ENCODE measurements around the gene TMC5. TPM values are rescaled to one million over a fixed set of nuclear protein-coding genes. Genes with fewer than 3 reads are reported as not detected.
"Not testable (repeated sequence)": the region's sequence is repeated elsewhere in the genome, so short reads cannot be mapped to it uniquely, and the experiment has no call there.

Gene TMC5
- total and polyA plus RNA-seq, 4 donors, result 0.50 to 1.2 (median 0.83) TPM

DNA sequence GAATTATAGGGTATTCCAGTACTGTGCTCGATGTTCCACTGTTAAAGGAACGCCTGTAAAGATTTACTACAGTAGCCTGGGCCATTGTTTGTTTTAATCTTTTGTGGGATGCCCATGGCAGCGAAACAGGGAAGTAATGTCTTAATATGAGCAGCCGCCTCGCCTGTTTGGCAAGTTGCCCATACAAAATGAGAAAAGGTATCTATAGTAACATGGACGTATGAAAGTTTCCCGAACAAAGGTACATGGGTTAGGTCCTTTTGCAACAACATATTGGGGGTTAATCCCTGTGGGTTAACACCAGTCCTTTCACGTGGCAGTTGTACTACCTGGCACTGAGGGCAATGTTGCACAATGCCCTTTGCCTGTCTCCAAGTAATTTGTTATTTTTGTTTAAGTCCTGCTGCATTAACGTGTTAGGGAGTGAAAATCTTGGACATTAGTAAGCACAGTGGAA, 21.1 kb upstream of the TMC5 start:
- no peak overlapping the region for H3K9ac ChIP-seq (ENCODE audit: low read depth in 1 of 2, low read length in 2 of 2)
- H3K4me1 ChIP-seq (ENCODE audit: control insufficient read depth in 4 of 4, insufficient read depth in 4 of 4, low read length in 3 of 4), result peaks cover 3 to 14% (median 8%) of the 10 kb centered on the region in 4 donors
- WGBS, result 14% methylated on average over 9 of the region's 9 CpGs
- peaks cover 0 to 2% (median under 1%) of the 10 kb centered on the region in 4 donors for H3K9me3 ChIP-seq (ENCODE audit: control insufficient read depth in 4 of 4, low read length in 3 of 4)
- H3K27ac ChIP-seq (ENCODE audit: low read depth in 1 of 2, low read length in 2 of 2), result peak overlapping the region; percentile 62 to 73
- DNase-seq (ENCODE audit: low spot score), result no peak
- no peaks in the 10 kb centered on the region for H3K36me3 ChIP-seq (ENCODE audit: control insufficient read depth in 4 of 4, insufficient read depth in 3 of 4, low read depth in 1 of 4, low read length in 3 of 4)
- H3K27me3 ChIP-seq (ENCODE audit: control insufficient read depth in 4 of 4, insufficient read depth in 4 of 4, low read length in 3 of 4), result no peaks in the 10 kb centered on the region
- no peak for TF ChIP-seq EGR1 (IDR thresholded peaks at IDR 0.05; ENCODE audit: low read depth in 2 of 2)
- TF ChIP-seq, protein P1, sequence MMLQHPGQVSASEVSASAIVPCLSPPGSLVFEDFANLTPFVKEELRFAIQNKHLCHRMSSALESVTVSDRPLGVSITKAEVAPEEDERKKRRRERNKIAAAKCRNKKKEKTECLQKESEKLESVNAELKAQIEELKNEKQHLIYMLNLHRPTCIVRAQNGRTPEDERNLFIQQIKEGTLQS (IDR thresholded peaks at IDR 0.05), result no peak
- no peak for TF ChIP-seq FOXA1 (IDR thresholded peaks at IDR 0.05)
- peak; percentile 77 to 83 for TF ChIP-seq HNF4A (conservative IDR thresholded peaks at IDR 0.05)
- TF ChIP-seq SP1 (IDR thresholded peaks at IDR 0.05), result peak; percentile 48
- TF ChIP-seq NR2F2 (IDR thresholded peaks at IDR 0.05), result no peak
- peak in 1 of 2 donors; percentile 59 for TF ChIP-seq JUND (IDR thresholded peaks at IDR 0.05)
- peak; percentile 44 for TF ChIP-seq YY1 (IDR thresholded peaks at IDR 0.05)
- TF ChIP-seq, protein P2, sequence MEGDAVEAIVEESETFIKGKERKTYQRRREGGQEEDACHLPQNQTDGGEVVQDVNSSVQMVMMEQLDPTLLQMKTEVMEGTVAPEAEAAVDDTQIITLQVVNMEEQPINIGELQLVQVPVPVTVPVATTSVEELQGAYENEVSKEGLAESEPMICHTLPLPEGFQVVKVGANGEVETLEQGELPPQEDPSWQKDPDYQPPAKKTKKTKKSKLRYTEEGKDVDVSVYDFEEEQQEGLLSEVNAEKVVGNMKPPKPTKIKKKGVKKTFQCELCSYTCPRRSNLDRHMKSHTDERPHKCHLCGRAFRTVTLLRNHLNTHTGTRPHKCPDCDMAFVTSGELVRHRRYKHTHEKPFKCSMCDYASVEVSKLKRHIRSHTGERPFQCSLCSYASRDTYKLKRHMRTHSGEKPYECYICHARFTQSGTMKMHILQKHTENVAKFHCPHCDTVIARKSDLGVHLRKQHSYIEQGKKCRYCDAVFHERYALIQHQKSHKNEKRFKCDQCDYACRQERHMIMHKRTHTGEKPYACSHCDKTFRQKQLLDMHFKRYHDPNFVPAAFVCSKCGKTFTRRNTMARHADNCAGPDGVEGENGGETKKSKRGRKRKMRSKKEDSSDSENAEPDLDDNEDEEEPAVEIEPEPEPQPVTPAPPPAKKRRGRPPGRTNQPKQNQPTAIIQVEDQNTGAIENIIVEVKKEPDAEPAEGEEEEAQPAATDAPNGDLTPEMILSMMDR (IDR thresholded peaks at IDR 0.05; ENCODE audit: low read depth, low read length, missing input control), result no peak
- TF ChIP-seq, protein P3, sequence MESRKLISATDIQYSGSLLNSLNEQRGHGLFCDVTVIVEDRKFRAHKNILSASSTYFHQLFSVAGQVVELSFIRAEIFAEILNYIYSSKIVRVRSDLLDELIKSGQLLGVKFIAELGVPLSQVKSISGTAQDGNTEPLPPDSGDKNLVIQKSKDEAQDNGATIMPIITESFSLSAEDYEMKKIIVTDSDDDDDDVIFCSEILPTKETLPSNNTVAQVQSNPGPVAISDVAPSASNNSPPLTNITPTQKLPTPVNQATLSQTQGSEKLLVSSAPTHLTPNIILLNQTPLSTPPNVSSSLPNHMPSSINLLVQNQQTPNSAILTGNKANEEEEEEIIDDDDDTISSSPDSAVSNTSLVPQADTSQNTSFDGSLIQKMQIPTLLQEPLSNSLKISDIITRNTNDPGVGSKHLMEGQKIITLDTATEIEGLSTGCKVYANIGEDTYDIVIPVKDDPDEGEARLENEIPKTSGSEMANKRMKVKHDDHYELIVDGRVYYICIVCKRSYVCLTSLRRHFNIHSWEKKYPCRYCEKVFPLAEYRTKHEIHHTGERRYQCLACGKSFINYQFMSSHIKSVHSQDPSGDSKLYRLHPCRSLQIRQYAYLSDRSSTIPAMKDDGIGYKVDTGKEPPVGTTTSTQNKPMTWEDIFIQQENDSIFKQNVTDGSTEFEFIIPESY (IDR thresholded peaks at IDR 0.05), result peak; percentile 54
- no peak for TF ChIP-seq GABPA (IDR thresholded peaks at IDR 0.05 in 1 of 2, conservative IDR thresholded peaks at IDR 0.05 in 1 of 2)
- TF ChIP-seq, protein P4, sequence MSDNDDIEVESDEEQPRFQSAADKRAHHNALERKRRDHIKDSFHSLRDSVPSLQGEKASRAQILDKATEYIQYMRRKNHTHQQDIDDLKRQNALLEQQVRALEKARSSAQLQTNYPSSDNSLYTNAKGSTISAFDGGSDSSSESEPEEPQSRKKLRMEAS (IDR thresholded peaks at IDR 0.05), result peak; percentile 77
- TF ChIP-seq RAD21 (IDR thresholded peaks at IDR 0.05), result peak in 1 of 2 donors; percentile 14
- TF ChIP-seq, protein P5, sequence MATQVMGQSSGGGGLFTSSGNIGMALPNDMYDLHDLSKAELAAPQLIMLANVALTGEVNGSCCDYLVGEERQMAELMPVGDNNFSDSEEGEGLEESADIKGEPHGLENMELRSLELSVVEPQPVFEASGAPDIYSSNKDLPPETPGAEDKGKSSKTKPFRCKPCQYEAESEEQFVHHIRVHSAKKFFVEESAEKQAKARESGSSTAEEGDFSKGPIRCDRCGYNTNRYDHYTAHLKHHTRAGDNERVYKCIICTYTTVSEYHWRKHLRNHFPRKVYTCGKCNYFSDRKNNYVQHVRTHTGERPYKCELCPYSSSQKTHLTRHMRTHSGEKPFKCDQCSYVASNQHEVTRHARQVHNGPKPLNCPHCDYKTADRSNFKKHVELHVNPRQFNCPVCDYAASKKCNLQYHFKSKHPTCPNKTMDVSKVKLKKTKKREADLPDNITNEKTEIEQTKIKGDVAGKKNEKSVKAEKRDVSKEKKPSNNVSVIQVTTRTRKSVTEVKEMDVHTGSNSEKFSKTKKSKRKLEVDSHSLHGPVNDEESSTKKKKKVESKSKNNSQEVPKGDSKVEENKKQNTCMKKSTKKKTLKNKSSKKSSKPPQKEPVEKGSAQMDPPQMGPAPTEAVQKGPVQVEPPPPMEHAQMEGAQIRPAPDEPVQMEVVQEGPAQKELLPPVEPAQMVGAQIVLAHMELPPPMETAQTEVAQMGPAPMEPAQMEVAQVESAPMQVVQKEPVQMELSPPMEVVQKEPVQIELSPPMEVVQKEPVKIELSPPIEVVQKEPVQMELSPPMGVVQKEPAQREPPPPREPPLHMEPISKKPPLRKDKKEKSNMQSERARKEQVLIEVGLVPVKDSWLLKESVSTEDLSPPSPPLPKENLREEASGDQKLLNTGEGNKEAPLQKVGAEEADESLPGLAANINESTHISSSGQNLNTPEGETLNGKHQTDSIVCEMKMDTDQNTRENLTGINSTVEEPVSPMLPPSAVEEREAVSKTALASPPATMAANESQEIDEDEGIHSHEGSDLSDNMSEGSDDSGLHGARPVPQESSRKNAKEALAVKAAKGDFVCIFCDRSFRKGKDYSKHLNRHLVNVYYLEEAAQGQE (IDR thresholded peaks at IDR 0.05), result no peak
- peak; percentile 25 for TF ChIP-seq FOXA2 (IDR thresholded peaks at IDR 0.05)
- peak; percentile 24 for TF ChIP-seq HNF4G (IDR thresholded peaks at IDR 0.05)
- TF ChIP-seq TAF1 (conservative IDR thresholded peaks at IDR 0.05), result no peak
- TF ChIP-seq RXRA (IDR thresholded peaks at IDR 0.05), result peak; percentile 54 to 77
- H3K4me3 ChIP-seq (ENCODE audit: low read depth in 1 of 3, low read length in 3 of 3), result no peak overlapping the region

DNA sequence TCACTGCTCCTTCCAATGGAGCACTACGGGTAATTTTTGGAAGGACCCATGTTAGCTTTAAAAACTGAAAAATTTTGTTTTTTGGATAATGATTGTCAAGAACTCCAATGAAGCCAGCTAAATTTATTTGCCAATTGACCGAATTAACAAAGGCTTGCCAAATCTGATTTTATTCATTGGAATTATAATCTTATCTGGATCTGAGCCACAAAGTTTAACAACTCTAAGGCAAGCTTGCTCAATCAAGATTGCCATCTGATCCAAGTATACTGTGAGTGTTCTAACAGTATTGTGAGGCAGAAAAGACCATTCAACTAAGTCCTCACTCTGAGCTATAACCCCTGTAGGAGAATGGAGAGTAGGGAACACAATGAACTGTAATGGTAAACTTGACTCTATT, 20.3 kb upstream of the TMC5 start:
- not testable (repeated sequence) for H3K9me3 ChIP-seq (ENCODE audit: control insufficient read depth in 4 of 4, low read length in 3 of 4); H3K36me3 ChIP-seq (ENCODE audit: control insufficient read depth in 4 of 4, insufficient read depth in 3 of 4, low read depth in 1 of 4, low read length in 3 of 4); DNase-seq (ENCODE audit: low spot score); H3K27me3 ChIP-seq (ENCODE audit: control insufficient read depth in 4 of 4, insufficient read depth in 4 of 4, low read length in 3 of 4); H3K4me3 ChIP-seq (ENCODE audit: low read depth in 1 of 3, low read length in 3 of 3); H3K9ac ChIP-seq (ENCODE audit: low read depth in 1 of 2, low read length in 2 of 2)
- Histone ChIP-seq H3K27ac (ENCODE audit: low read depth in 1 of 2, low read length in 2 of 2) (peak overlapping the region; percentile 62 to 73), H3K4me1 (ENCODE audit: control insufficient read depth in 4 of 4, insufficient read depth in 4 of 4, low read length in 3 of 4) (peaks cover 3 to 14% (median 8%) of the 10 kb centered on the region in 4 donors)
- 24% methylated on average over 2 of the region's 2 CpGs for WGBS

Data from liver (tissue), 9 donors.